Measurements from ENCODE around the gene FSTL4. TPM values are rescaled to one million over a fixed set of nuclear protein-coding genes. Genes with fewer than 3 reads are reported as not detected.

Gene FSTL4
- total and polyA plus RNA-seq, 2 experiments from 2014 or later = 1.4 to 2.8 TPM

- Mint-ChIP-seq H3K4me1 (no peaks in the 10 kb centered on the region), H3K4me3 (no peak overlapping the region), H3K27ac (no peak overlapping the region), H3K36me3 (ENCODE audit: low read depth) (peaks cover 5% of the 10 kb centered on the region; the same call in 1 of the 3 replicates), H3K27me3 (ENCODE audit: insufficient read depth, low read depth, poor library complexity) (peaks cover 5% of the 10 kb centered on the region), H3K9me3 (peaks cover 18% of the 10 kb centered on the region)
- 0 out of 2 replicates have a peak, but pooled peaks cover 4% of the 10 kb centered on the region for H3K9me2 ChIP-seq (ENCODE audit: insufficient read depth)
- no peaks in the 10 kb centered on the region for H3K36me3 ChIP-seq (ENCODE audit: insufficient read depth)
- H3K27me3 ChIP-seq (ENCODE audit: insufficient read depth) = no peaks in the 10 kb centered on the region
- H3K4me3 ChIP-seq = no peak overlapping the region
- H2AFZ ChIP-seq = no peak overlapping the region
- H3K27ac ChIP-seq (ENCODE audit: low read depth) = no peak overlapping the region
- H3K79me2 ChIP-seq (replicated peaks; ENCODE audit: insufficient read depth) = no peaks in the 10 kb centered on the region
- ATAC-seq (no peak), DNase-seq (ENCODE audit: low spot score) (no peak)
- no peak overlapping the region for H3K4me2 ChIP-seq
- TF ChIP-seq ZNF462 (CRISPR knock-in tag; IDR thresholded peaks at IDR 0.05) (no peak), NANOG (IDR thresholded peaks at IDR 0.05; ENCODE audit: borderline replicate concordance) (no peak), REST (IDR thresholded peaks at IDR 0.05; ENCODE audit: unreplicated experiment) (no peak), CTCF (conservative IDR thresholded peaks at IDR 0.05; ENCODE audit: low read depth in 2 of 2) (no peak), ZNF331 (CRISPR knock-in tag; IDR thresholded peaks at IDR 0.05; ENCODE audit: low read depth) (no peak), POLR2AphosphoS5 (IDR thresholded peaks at IDR 0.05; ENCODE audit: low read depth) (no peak)
- no peaks in the 10 kb centered on the region for H4K20me1 ChIP-seq (replicated peaks; ENCODE audit: insufficient read depth)
- H3F3A ChIP-seq (replicated peaks; ENCODE audit: low read depth) = no peaks in the 10 kb centered on the region
- H3K4me1 ChIP-seq (ENCODE audit: insufficient read depth) = no peaks in the 10 kb centered on the region
Measured at GRCh38 chr5:133390416-133391353, 221.7 kb downstream of the FSTL4 start.
